T-cell (primary cell): ENCODE results near the gene RNF227. TPM values are rescaled to one million over a fixed set of nuclear protein-coding genes. Genes with fewer than 3 reads are reported as not detected.
A peak's percentile ranks its signal among the peaks of the same experiment; 100 is the strongest.

Experiments
- ATAC-seq, 4 experiments: fragments of 200-7000 bp in 3 of 4; fragments of 150-1000 bp in 1 of 4; cut with Tn5 transposase; replicated peaks in 1 of 4; 1 replicate in 3 of 4; 2 replicates in 1 of 4; pipeline ENCODE4 v1.10.0; 2021; ENCODE audit warnings: moderate library complexity in 3 of 4, mild to moderate bottlenecking in 2 of 4, moderate number of reproducible peaks in 1 of 4
- CTCF ChIA-PET, 2 donors: fragments of 300-600 bp; sonication (Branson Sonifier 250); formaldehyde crosslinking; loops; one replicate each; lab custom pipeline; 2022; ENCODE audit warnings: antibody characterized with exemption in 2 of 2; lab: Charles Lee
- POLR2A ChIA-PET, 2 donors: fragments of 300-600 bp; sonication (Branson Sonifier 250); formaldehyde crosslinking; loops; one replicate each; lab custom pipeline; 2022; ENCODE audit warnings: antibody characterized with exemption in 2 of 2; lab: Charles Lee
- DNase-seq, 35 experiments: peaks; one replicate each; pipeline versions ENCODE4 v3.0.0 to v3.0.0-alpha.2; 2013 to 2023
- H3K27ac ChIP-seq: one replicate; pipeline ENCODE4 v1.5.1; 2013; ENCODE audit warnings: low read length
- H3K27me3 ChIP-seq, 2 experiments: replicated peaks in 1 of 2; 1 replicate in 1 of 2; 2 replicates in 1 of 2; pipeline versions ENCODE4 v1.6.1 to v1.7.0; 2013; ENCODE audit warnings: low read length in 1 of 2, mixed read lengths in 1 of 2; ENCODE audit not compliant: control insufficient read depth in 2 of 2, insufficient read depth in 2 of 2; ENCODE audit errors: extremely low read depth in 1 of 2
- H3K36me3 ChIP-seq, 2 donors: 1 replicate in 1 of 2; 2 replicates in 1 of 2; pipeline versions ENCODE4 v1.6.1 to v1.7.0; 2013; ENCODE audit warnings: low read length in 1 of 2; ENCODE audit not compliant: control insufficient read depth in 2 of 2, insufficient read depth in 1 of 2; ENCODE audit errors: extremely low read depth in 1 of 2
- H3K4me1 ChIP-seq, 2 experiments: 1 replicate in 1 of 2; 2 replicates in 1 of 2; pipeline versions ENCODE4 v1.6.1 to v1.7.0; 2013; ENCODE audit warnings: low read length in 2 of 2, mixed read lengths in 1 of 2; ENCODE audit not compliant: insufficient read depth in 2 of 2, control insufficient read depth in 1 of 2; ENCODE audit errors: extremely low read depth in 1 of 2
- H3K4me3 ChIP-seq, 2 donors: 1 replicate in 1 of 2; 2 replicates in 1 of 2; pipeline versions ENCODE4 v1.5.1 to v1.7.0; 2013; ENCODE audit warnings: mild to moderate bottlenecking in 2 of 2, low read length in 1 of 2, moderate library complexity in 1 of 2; ENCODE audit not compliant: control insufficient read depth in 1 of 2; ENCODE audit errors: extremely low read depth in 1 of 2
- H3K9me3 ChIP-seq: 2 replicates; pipeline ENCODE4 v1.7.0; 2013
- H3K27ac Mint-ChIP-seq, 2 donors: one replicate each; pipeline ENCODE4 v1.8.0; 2020 to 2021; ENCODE audit warnings: mild to moderate bottlenecking in 2 of 2, mixed read lengths in 2 of 2
- H3K27me3 Mint-ChIP-seq, 2 donors: one replicate each; pipeline ENCODE4 v1.8.0; 2021 to 2022; ENCODE audit warnings: mixed read lengths in 2 of 2
- H3K36me3 Mint-ChIP-seq: one replicate; pipeline ENCODE4 v1.8.0; 2021; ENCODE audit warnings: mixed read lengths
- H3K4me1 Mint-ChIP-seq, 3 donors: one replicate each; pipeline ENCODE4 v1.8.0; 2020 to 2022; ENCODE audit warnings: mixed read lengths in 3 of 3, mild to moderate bottlenecking in 1 of 3
- H3K4me3 Mint-ChIP-seq, 3 donors: one replicate each; pipeline ENCODE4 v1.8.0; 2020 to 2022; ENCODE audit warnings: mild to moderate bottlenecking in 3 of 3, mixed read lengths in 3 of 3, moderate library complexity in 3 of 3
- H3K9me3 Mint-ChIP-seq, 3 donors: one replicate each; pipeline ENCODE4 v1.8.0; 2020 to 2022; ENCODE audit warnings: mixed read lengths in 3 of 3
- WGBS: methylation state at CpG from one replicate; pipeline ENCODE4 v1.1.5; 2013; ENCODE audit warnings: missing lambda C conversion rate; ENCODE audit not compliant: insufficient coverage; 5-methylcytosine and 5-hydroxymethylcytosine counted together
- total RNA-seq, 35 experiments: library from RNA in 6 of 35; stranded (reverse) in 6 of 35; fragments of 120-200 nt in 1 of 35; gene quantifications; one replicate each; pipeline versions ENCODE4 v1.2.1 to v1.2.4 and lab custom pipeline; 2013 to 2026

Gene RNF227
- total RNA-seq, 5 donors from 2014 or later (not counting 1 experiment from before 2014, with no cell fraction given), result 2.9 to 7.3 (median 5.2) TPM

DNA sequence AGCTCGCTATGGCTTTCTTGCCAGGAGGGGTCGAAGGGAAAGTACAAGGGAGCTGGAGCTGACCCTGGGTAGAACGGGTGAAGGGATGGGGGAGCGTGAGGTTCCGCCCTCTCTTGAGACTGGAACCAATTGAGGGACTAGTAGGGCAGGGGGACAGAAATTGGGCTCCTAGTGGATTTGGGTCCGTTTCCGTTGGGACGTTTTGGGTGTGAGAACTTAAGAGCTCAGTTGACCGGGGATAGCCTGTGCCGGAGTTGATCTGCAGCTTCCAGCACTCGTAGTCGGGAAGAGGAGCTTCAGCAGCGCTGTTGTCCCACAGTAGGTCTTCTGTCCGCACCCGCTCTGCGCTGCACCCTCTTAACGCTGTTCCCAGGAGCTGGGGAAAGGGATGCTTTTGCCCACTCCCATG is 16.4 kb upstream of the RNF227 start:
- Histone ChIP-seq H3K4me1 (peaks cover 18 to 37% of the 10 kb centered on the region in 2 experiments), H3K9me3 (no peaks in the 10 kb centered on the region), H3K36me3 (peaks cover 0 to 36% of the 10 kb centered on the region in 2 donors), H3K4me3 (peak overlapping the region; percentile 86 to 88), H3K27ac (peak overlapping the region; percentile 79), H3K27me3 (no peaks in the 10 kb centered on the region)
- H3K36me3 Mint-ChIP-seq, result peaks cover 22% of the 10 kb centered on the region
- H3K4me1 Mint-ChIP-seq, result peaks cover 50 to 61% (median 58%) of the 10 kb centered on the region in 3 donors
- under 1% methylated on average over 17 of the region's 17 CpGs for WGBS
- H3K9me3 Mint-ChIP-seq, result no peaks in the 10 kb centered on the region
- ATAC-seq (peak; percentile 10 to 29 (median 20)), DNase-seq (peak in 1 of 35 experiments; percentile 23)
- ChIA-PET POLR2A (interaction anchor here (0.6 to 0.9 kb wide), 5 partner anchors 11 to 932 kb away, joined by 3 to 7 read pairs (median 3); no protein-coding TSS in a partner anchor), CTCF (interaction anchor here in 1 of 2 donors (0.6 to 1.9 kb wide), 9 partner anchors 16 to 799 kb away, joined by 3 to 9 read pairs (median 5); partner anchors contain the start of genes NAA38 and RNF227)
- no peaks in the 10 kb centered on the region for H3K27me3 Mint-ChIP-seq
- peak overlapping the region; percentile 93 to 98 (median 94) for H3K4me3 Mint-ChIP-seq
- peak overlapping the region; percentile 93 to 94 for H3K27ac Mint-ChIP-seq

DNA sequence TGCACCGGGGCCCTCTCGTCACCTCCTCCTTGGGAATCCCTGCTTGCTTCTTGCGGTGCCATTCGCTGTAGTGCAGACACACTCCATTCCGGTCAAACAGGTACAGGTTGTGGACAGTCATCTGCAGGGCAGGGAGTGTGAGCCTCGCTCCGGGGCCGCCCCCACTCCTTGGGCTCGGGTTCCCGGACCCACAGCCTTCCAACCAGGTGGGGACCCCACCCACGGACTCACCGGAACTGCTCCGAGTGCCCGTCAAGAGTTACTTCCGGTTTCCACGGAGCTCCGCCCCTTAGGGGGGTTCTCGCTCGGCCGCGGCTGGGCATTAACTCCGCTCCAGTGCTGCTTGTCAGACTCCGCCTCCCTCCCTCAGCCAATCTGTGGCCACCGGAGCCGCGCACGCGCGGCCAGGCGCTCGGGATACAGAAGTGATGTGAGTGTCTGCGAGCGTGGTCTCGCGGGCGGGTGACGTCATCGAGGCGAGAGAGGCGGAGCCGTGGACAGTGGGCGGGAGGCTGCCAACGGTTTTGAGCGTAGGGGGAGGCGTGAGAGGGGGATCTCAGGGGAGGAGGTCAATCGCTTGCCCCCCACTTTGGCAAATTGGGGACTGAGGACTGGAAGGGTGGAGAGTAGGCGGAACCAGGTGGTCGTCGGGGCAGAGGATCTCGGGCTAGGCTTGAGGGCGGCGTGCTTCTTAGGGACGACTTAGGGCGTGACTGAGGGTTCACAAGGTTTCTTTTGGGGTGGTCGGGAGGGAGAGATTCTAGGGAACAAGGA is 15.8 kb upstream of the RNF227 start, which contains the start of the genes CNTROB and TRAPPC1:
CNTROB (plus strand) TSS at position 498 of the 774 bp plus-strand sequence. CDS start 874 bp downstream, outside the sequence.
TRAPPC1 (minus strand) TSS at position 238 of the 774 bp plus-strand sequence; CDS start at position 121, 117 bp downstream.
- Histone ChIP-seq H3K9me3 (no peaks in the 10 kb centered on the region), H3K4me3 (peak within 1 kb of the TSS; percentile 86 to 88), H3K36me3 (peaks cover 0 to 31% of the 10 kb centered on the region in 2 donors), H3K27ac (peak within 1 kb of the TSS; percentile 87), H3K4me1 (peaks cover 18 to 37% of the 10 kb centered on the region in 2 experiments), H3K27me3 (no peaks in the 10 kb centered on the region)
- POLR2A ChIA-PET, result interaction anchor here (0.5 to 0.9 kb wide), 6 partner anchors 10 to 244 kb away, joined by 3 read pairs; partner anchors contain the start of gene TP53 (in 1 of the 2)
- Mint-ChIP-seq H3K36me3 (peaks cover 19% of the 10 kb centered on the region), H3K4me3 (peak within 1 kb of the TSS; percentile 93 to 98 (median 94)), H3K27me3 (no peaks in the 10 kb centered on the region), H3K27ac (peak within 1 kb of the TSS; percentile 93 to 94), H3K4me1 (peaks cover 50 to 58% (median 57%) of the 10 kb centered on the region in 3 donors), H3K9me3 (no peaks in the 10 kb centered on the region)
- ATAC-seq (peak; percentile 94 to 98 (median 98)), DNase-seq (peak; percentile 96 to 99 (median 99))
- CTCF ChIA-PET, result interaction anchor here in 1 of 2 donors (0.6 to 1.9 kb wide), 8 partner anchors 16 to 798 kb away, joined by 3 to 9 read pairs (median 5); partner anchors contain the start of gene RNF227
- 2% methylated on average over 51 of the region's 55 CpGs for WGBS

DNA sequence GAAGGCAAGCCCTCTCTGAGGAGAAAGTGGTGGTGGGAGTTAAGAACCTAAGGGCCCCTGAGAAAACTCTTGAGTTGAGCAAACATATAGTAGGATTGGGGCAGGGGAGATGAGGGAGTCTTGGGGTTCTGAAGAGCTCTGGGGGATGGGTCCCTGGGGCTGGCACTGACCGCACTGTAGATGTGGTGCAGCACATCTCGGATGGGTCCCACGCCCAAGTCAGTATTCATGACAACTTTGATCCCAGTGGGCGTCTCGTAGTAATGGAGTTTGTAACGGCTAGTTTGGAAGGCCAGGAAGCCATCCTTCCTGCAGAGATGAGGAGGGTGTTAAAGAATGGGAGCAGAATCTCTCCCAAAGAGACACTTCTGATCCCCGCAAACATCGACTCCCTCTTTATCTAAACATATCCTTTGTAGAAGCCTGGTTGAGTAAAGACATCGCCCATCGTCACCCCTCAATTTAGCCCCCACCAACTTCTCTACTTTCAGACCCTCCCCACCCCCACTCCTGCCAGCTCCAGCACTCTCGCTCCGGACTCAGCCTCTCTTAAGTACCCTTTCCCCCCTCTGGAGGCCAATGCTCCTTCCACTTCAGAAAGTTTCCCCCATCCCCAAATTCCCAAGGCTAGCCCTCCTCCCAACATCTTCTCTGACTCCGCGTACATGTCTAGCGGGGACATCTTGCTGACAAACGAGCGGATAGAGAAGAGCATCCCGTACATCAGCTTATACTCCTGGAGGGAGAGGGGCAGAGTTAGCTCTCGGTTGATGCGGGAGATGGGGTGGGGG is 14.9 kb upstream of the RNF227 start:
- Mint-ChIP-seq H3K36me3 (peaks cover 11% of the 10 kb centered on the region), H3K27ac (peak overlapping the region; percentile 93 to 94), H3K4me1 (peaks cover 50 to 56% (median 55%) of the 10 kb centered on the region in 3 donors), H3K4me3 (peak overlapping the region; percentile 93 to 98 (median 94)), H3K27me3 (no peaks in the 10 kb centered on the region), H3K9me3 (no peaks in the 10 kb centered on the region)
- H3K36me3 ChIP-seq, result peaks cover 3 to 23% of the 10 kb centered on the region in 2 donors
- ChIA-PET POLR2A (interaction anchor here (0.5 to 0.9 kb wide), 3 partner anchors 10 to 83 kb away, joined by 3 read pairs; no protein-coding TSS in a partner anchor), CTCF (interaction anchor here in 1 of 2 donors (0.7 to 1.9 kb wide), 4 partner anchors 15 to 131 kb away, joined by 5 to 9 read pairs (median 5); partner anchors contain the start of gene RNF227)
- WGBS, result 42% methylated on average over 9 of the region's 20 CpGs
- no peaks in the 10 kb centered on the region for H3K9me3 ChIP-seq
- peak overlapping the region; percentile 87 for H3K27ac ChIP-seq
- DNase-seq (no peak), ATAC-seq (no peak)
- peak overlapping the region; percentile 86 to 88 for H3K4me3 ChIP-seq
- no peaks in the 10 kb centered on the region for H3K27me3 ChIP-seq
- H3K4me1 ChIP-seq, result peaks cover 18 to 37% of the 10 kb centered on the region in 2 experiments

DNA sequence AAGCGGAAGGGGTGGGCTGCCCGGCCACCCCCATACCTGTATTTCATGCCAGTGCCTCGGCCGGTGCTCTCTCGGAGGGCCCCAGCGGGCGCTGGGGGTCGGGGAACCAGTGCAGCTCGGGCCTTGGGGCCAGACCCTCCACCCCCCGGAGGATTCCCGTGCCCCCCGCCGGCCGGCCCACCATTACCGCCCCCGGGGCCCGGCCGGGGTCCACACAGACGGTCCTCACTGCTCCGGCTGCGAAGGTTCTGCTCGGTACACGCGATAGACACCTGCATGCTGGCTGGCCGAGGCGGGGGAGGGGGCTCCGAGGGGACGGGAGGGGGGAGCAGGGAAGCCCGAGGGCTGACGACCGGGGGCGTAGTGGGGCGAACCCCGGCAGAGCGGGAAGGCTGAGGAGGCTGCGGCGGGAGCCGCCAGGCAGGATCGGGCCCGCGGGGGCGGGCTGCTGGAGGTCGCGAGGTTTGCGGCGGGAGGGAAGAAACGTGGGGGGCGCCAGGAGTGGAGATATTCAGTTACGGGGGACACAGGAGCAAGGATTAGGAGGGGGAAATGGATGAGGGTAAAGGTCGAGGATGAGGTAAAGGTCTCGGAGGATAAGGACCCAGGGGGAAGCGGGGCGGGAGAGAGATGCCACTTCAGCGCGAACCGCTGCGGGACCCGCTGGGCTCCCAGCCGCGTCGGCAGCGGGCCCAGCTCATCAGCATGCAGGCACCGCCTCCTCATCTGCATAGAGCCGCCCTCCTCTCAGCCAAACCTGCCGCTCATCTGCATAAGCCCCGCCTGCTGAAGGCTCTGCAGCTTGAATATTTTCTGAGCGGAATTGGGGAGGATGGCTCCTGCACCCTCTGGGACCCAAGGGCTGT is 13.3 kb upstream of the RNF227 start, which contains the start of gene KCNAB3:
KCNAB3 (minus strand) TSS at position 699 of the 866 bp plus-strand sequence; CDS start at position 278, 421 bp downstream.
- Histone ChIP-seq H3K27me3 (no peaks in the 10 kb centered on the region), H3K27ac (no peak within 1 kb of the TSS), H3K4me1 (peaks cover 18 to 37% of the 10 kb centered on the region in 2 experiments), H3K9me3 (no peaks in the 10 kb centered on the region), H3K36me3 (peaks cover 3 to 20% of the 10 kb centered on the region in 2 donors), H3K4me3 (peak within 1 kb of the TSS; percentile 17 to 88)
- peak within 1 kb of the TSS; percentile 93 to 98 (median 94) for H3K4me3 Mint-ChIP-seq
- ChIA-PET POLR2A (interaction anchor here in 1 of 2 donors (0.6 kb wide), 1 partner anchor 11 kb away, joined by 3 read pairs; no protein-coding TSS in a partner anchor), CTCF (no interaction called here)
- no peaks in the 10 kb centered on the region for H3K27me3 Mint-ChIP-seq
- 59% methylated on average over 50 of the region's 67 CpGs for WGBS
- peak within 1 kb of the TSS; percentile 93 to 94 for H3K27ac Mint-ChIP-seq
- peaks cover 4% of the 10 kb centered on the region for H3K36me3 Mint-ChIP-seq
- ATAC-seq (peak in 1 of 4 experiments; percentile 47), DNase-seq (peak in 33 of 35 experiments; percentile 22 to 76 (median 49))
- no peaks in the 10 kb centered on the region for H3K9me3 Mint-ChIP-seq
- peaks cover 44 to 49% (median 48%) of the 10 kb centered on the region in 3 donors for H3K4me1 Mint-ChIP-seq

DNA sequence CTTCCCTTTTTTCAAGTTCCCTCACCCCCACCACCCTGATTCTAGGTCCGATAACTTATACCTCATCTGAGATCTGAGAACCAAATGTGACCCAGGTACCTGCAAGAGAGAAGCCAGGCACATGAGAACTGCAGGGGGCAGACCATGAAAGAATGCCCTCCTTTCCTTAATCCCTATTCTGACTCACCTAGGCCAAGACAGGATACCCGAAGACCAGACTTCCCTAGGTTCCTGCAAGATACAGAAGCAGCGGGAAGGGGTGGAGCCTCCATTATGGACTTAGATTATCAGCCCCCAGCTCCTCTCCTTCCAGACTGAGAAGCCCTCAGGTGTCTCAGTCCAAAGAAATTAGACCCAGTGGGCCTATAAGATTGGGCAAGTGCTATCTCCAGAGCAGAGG is 11.5 kb upstream of the RNF227 start:
- 93% methylated on average over 3 of the region's 3 CpGs for WGBS

More for the DNA sequence above, 11.5 kb upstream of the RNF227 start:
- POLR2A ChIA-PET, result no interaction called here
- H3K36me3 ChIP-seq, result peaks cover 3 to 20% of the 10 kb centered on the region in 2 donors
- peak overlapping the region in 1 of 3 donors; percentile 34 for H3K4me3 Mint-ChIP-seq
- peaks cover 4% of the 10 kb centered on the region for H3K36me3 Mint-ChIP-seq
- peaks cover 35 to 44% (median 41%) of the 10 kb centered on the region in 3 donors for H3K4me1 Mint-ChIP-seq
- peak overlapping the region in 1 of 2 donors; percentile 2 for H3K27ac Mint-ChIP-seq
- H3K9me3 Mint-ChIP-seq, result no peaks in the 10 kb centered on the region
- H3K4me1 ChIP-seq, result peaks cover 10 to 39% of the 10 kb centered on the region in 2 experiments
- no peak for DNase-seq
- no peaks in the 10 kb centered on the region for H3K27me3 ChIP-seq
- no peaks in the 10 kb centered on the region for H3K27me3 Mint-ChIP-seq
- H3K27ac ChIP-seq, result no peak overlapping the region
- no peaks in the 10 kb centered on the region for H3K9me3 ChIP-seq
- no peak for ATAC-seq
- CTCF ChIA-PET, result interaction anchor here (0.6 to 1.0 kb wide), 2 partner anchors 56 to 543 kb away, joined by 3 to 7 read pairs; no protein-coding TSS in a partner anchor
- no peak overlapping the region for H3K4me3 ChIP-seq
